Stimulated activated naive CD8-positive, alpha-beta T cell treated with anti-CD3 and anti-CD28 coated beads, Interleukin-15, amount 100 ng/mL, for 72 hours (primary cell): Measurements from ENCODE around the gene ANGPTL2.
"Not testable (repeated sequence)": the region's sequence is repeated elsewhere in the genome, so short reads cannot be mapped to it uniquely, and the experiment has no call there.

Experiments used
- ATAC-seq: fragments of 150-1000 bp; cut with Tn5 transposase; 2 replicates; pipeline ENCODE4 v1.10.0; 2021; ENCODE audit warnings: mild to moderate bottlenecking, moderate library complexity
- DNase-seq, 2 donors: peaks; one replicate each; pipeline ENCODE4 v3.0.0; 2021 to 2022
- H3K27ac Mint-ChIP-seq, 2 donors: one replicate each; pipeline ENCODE4 v1.8.0; 2022; ENCODE audit warnings: mild to moderate bottlenecking in 2 of 2, mixed read lengths in 2 of 2, moderate library complexity in 2 of 2
- H3K27me3 Mint-ChIP-seq: one replicate; pipeline ENCODE4 v1.8.0; 2022; ENCODE audit warnings: mixed read lengths
- H3K4me1 Mint-ChIP-seq: one replicate; pipeline ENCODE4 v1.8.0; 2022; ENCODE audit warnings: mild to moderate bottlenecking, mixed read lengths
- H3K4me3 Mint-ChIP-seq, 2 donors: one replicate each; pipeline ENCODE4 v1.8.0; 2022; ENCODE audit warnings: mild to moderate bottlenecking in 2 of 2, mixed read lengths in 2 of 2, moderate library complexity in 1 of 2
- H3K9me3 Mint-ChIP-seq, 2 donors: one replicate each; pipeline ENCODE4 v1.8.0; 2022; ENCODE audit warnings: mixed read lengths in 2 of 2

Gene ANGPTL2

DNA sequence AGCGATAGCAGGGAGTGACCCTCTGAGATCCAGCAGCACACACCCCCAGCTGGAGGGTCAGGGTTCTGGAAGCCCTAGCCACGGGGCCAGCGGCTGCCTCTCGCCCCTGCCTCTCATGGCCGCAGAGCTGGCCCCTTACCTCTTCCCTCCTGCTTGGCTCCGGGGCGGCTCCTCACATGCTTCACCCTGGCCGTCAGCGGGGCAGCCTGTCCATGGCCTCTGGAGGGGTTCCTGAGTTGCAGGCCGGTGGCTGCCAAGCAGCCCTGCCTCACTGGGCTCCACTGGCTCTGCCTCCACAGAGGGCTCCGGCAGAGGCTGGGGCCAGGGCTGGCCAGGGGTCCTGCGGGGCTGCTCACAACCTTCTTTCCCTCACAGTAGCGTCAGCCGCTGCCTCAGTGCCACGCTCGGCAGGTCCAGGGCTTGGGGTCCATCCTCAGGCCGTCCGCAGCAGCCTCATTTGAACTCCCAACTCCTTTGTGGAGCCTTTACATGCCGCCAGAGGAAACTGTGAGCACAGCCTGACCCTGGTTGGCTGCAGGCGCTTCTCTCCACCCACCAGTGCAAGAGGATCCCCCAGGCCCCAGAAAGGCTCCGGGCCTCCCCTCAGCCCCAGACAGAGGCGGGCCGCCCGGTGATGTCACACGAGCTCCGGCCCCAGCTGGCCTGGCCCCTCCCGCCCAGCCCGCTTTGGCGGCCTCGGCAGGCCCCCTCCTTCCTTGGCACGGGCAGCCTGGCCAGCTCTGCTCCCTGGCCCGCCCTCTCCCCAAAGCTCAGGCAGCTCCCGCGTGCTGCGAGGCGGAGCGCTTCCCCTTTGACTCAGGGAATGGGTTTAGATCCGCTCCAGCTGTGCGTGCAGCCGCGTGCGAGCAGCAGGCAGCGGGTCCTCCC, at the start of gene ANGPTL2:
ANGPTL2 (minus strand) TSS at position 460 of the 888 bp plus-strand sequence. CDS start 13,904 bp downstream, outside the sequence.
- peak; percentile 62 for ATAC-seq
- no peak within 1 kb of the TSS for H3K27ac Mint-ChIP-seq

GRCh38 chr9:127171348-127171747, 48.9 kb upstream of the ANGPTL2 start:
- H3K27me3 Mint-ChIP-seq, H3K9me3 Mint-ChIP-seq, H3K4me1 Mint-ChIP-seq, DNase-seq, H3K4me3 Mint-ChIP-seq, H3K27ac Mint-ChIP-seq, ATAC-seq: not testable (repeated sequence)

More for the DNA sequence above, at the start of gene ANGPTL2:
- H3K9me3 Mint-ChIP-seq, result no peaks in the 10 kb centered on the region
- H3K4me1 Mint-ChIP-seq, result peaks cover 16% of the 10 kb centered on the region
- DNase-seq, result peak in 1 of 2 donors; percentile 14
- H3K4me3 Mint-ChIP-seq, result peak within 1 kb of the TSS; percentile 36 to 66
- H3K27me3 Mint-ChIP-seq, result peaks cover 87% of the 10 kb centered on the region

DNA sequence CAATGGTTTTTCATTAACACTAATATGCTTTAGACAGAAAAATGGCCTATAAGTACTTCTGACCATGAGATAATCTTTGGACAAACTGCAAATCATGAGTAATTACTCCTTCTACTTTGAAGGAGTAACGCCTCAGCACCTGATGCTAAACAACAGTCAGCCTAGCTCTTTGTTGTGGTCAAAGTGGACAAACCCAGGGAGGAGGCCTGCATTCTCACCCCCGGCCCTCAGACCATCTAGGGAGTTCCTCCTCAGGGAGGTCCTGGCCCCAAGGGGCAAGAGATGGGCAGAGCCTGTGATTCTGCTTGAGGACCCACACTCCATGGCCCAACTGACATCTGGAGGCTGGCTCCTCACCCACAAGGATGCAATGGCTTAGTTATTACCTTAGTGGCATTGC, 48.2 kb upstream of the ANGPTL2 start:
- H3K4me3 Mint-ChIP-seq, result no peak overlapping the region
- ATAC-seq (no peak), DNase-seq (no peak)
- no peak overlapping the region for H3K27ac Mint-ChIP-seq
- H3K9me3 Mint-ChIP-seq, result no peaks in the 10 kb centered on the region
- H3K4me1 Mint-ChIP-seq, result no peaks in the 10 kb centered on the region
- H3K27me3 Mint-ChIP-seq, result no peaks in the 10 kb centered on the region

GRCh38 chr9:127170103-127170502, 47.7 kb upstream of the ANGPTL2 start:
- H3K9me3 Mint-ChIP-seq, result no peaks in the 10 kb centered on the region
- ATAC-seq (no peak), DNase-seq (no peak)
- H3K27ac Mint-ChIP-seq, result peak overlapping the region in 1 of 2 donors; percentile 2
- H3K27me3 Mint-ChIP-seq, result no peaks in the 10 kb centered on the region
- H3K4me3 Mint-ChIP-seq, result no peak overlapping the region
- H3K4me1 Mint-ChIP-seq, result no peaks in the 10 kb centered on the region

DNA sequence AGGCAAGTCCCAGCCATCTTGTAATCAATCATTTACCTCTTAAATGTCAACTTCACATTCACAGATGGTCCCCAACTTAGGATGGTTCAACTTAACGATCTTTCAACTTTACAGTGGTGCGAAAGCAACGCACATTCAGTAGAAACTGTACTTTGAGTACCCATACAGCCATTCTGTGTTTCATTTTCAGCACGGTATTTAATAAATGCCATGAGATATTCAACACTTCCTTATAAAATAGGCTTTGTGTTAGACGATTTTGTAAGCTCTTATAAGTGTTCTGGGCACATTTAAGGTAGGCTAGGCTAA, 47.1 kb upstream of the ANGPTL2 start:
- no peaks in the 10 kb centered on the region for H3K4me1 Mint-ChIP-seq

GRCh38 chr9:127168756-127169574, 46.5 kb upstream of the ANGPTL2 start:
- Mint-ChIP-seq H3K4me3 (no peak overlapping the region), H3K27ac (no peak overlapping the region), H3K4me1 (no peaks in the 10 kb centered on the region), H3K27me3 (no peaks in the 10 kb centered on the region), H3K9me3 (no peaks in the 10 kb centered on the region)
- no peak for DNase-seq
- ATAC-seq, result no peak

More for the DNA sequence above, 47.1 kb upstream of the ANGPTL2 start:
- DNase-seq, result no peak
- H3K27me3 Mint-ChIP-seq, result no peaks in the 10 kb centered on the region
- no peak overlapping the region for H3K4me3 Mint-ChIP-seq
- H3K27ac Mint-ChIP-seq, result no peak overlapping the region
- no peaks in the 10 kb centered on the region for H3K9me3 Mint-ChIP-seq
- no peak for ATAC-seq

GRCh38 chr9:127167560-127168326, 45.3 kb upstream of the ANGPTL2 start:
- Mint-ChIP-seq H3K4me1 (peaks cover 12% of the 10 kb centered on the region), H3K4me3 (no peak overlapping the region), H3K27me3 (no peaks in the 10 kb centered on the region), H3K27ac (peak overlapping the region in 1 of 2 donors; percentile 87), H3K9me3 (no peaks in the 10 kb centered on the region)
- ATAC-seq (no peak), DNase-seq (no peak)

DNA sequence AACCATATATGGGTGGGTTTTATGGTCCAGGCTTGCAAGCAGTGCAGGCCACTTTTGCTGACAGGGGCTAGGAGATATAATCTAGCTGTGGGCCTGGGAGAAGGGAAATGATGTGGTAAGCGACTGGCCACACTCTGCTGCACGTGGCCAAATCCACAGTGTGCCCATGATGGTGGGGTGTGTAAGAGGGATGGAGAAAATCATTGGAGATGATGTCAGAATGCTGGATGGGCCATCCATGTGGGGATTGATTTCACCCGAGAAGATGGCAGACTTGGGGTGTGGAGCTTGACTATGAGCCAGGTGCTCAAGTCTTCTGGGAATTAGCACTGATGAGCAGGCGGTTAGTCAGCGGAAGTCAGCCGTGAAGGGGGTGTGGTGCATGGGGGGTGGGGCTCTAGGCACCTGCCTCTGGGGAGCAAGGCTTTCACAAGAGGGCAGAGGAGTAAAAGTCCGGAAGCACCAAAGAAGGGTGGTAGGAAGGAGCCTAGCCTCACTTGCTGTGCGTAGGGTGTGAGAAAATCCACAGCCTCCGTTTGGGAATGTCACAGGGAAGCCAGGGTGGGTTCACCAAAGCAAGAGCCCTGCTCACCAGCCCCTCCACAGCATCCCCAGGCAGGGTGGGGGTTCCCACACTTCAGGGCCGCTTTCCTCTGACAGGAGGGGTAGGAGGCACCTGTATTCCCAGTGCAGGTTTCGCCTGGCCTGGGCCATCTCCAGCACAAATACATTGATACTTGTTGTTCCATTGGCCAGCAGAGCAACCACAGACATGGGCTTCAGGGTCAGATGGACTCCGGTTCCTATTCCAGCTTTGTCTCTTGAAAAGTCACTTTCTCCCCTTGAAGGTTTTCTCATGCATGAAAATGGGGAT, 44.5 kb upstream of the ANGPTL2 start:
- Mint-ChIP-seq H3K4me1 (peaks cover 18% of the 10 kb centered on the region), H3K27ac (peak overlapping the region in 1 of 2 donors; percentile 53), H3K27me3 (no peaks in the 10 kb centered on the region), H3K9me3 (no peaks in the 10 kb centered on the region), H3K4me3 (no peak overlapping the region)
- DNase-seq (no peak), ATAC-seq (no peak)

- Mint-ChIP-seq H3K4me1 (peaks cover 18% of the 10 kb centered on the region), H3K4me3 (no peak overlapping the region), H3K9me3 (no peaks in the 10 kb centered on the region), H3K27me3 (no peaks in the 10 kb centered on the region), H3K27ac (no peak overlapping the region)
- no peak for DNase-seq
- no peak for ATAC-seq
Observed at GRCh38 chr9:127166111-127166510, 43.7 kb upstream of the ANGPTL2 start.

DNA sequence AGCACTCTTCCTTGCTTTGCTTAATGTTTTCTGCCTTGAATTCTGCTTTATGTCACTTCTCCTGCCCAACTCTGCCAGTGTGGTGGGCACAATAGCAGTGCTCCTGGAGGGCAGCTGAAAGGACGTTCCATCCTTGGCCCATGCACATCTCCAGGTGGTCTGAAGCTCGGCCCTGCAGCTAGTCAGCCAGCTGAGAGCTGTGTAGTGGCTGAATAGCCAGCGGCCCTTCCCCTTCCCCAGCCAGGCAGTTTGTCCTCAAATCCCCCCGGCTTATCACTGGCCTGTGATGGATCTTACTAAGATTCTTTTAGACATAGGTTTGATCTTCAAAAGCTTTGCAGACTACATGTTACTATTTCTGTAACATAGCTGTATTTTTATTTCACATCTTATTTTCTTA, 42.7 kb upstream of the ANGPTL2 start:
- Mint-ChIP-seq H3K4me1 (peaks cover 18% of the 10 kb centered on the region), H3K4me3 (no peak overlapping the region), H3K27me3 (no peaks in the 10 kb centered on the region), H3K27ac (no peak overlapping the region), H3K9me3 (no peaks in the 10 kb centered on the region)
- no peak for DNase-seq
- no peak for ATAC-seq

DNA sequence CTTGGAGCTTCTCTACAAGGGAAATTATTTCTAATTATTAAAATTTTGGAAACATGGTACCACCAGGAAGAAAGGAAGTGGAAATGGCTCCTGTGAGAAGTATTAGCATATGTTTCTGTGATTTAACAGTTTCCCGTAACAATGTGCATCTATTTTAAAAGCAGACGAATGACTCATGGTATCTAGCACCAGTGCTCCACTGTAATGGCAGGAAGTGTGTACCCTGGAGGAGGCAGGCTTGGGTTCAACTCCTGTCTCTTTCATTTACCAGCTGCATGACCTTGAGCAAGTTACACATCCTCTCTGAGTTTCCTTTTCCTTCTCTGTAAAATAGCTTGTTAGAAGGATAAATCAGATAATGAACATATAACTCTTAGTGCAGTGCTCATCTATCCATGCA, 41.0 kb upstream of the ANGPTL2 start:
- Mint-ChIP-seq H3K4me1 (peaks cover 18% of the 10 kb centered on the region), H3K9me3 (no peaks in the 10 kb centered on the region), H3K27ac (no peak overlapping the region), H3K4me3 (no peak overlapping the region), H3K27me3 (no peaks in the 10 kb centered on the region)
- ATAC-seq (peak; percentile 81), DNase-seq (no peak)

DNA sequence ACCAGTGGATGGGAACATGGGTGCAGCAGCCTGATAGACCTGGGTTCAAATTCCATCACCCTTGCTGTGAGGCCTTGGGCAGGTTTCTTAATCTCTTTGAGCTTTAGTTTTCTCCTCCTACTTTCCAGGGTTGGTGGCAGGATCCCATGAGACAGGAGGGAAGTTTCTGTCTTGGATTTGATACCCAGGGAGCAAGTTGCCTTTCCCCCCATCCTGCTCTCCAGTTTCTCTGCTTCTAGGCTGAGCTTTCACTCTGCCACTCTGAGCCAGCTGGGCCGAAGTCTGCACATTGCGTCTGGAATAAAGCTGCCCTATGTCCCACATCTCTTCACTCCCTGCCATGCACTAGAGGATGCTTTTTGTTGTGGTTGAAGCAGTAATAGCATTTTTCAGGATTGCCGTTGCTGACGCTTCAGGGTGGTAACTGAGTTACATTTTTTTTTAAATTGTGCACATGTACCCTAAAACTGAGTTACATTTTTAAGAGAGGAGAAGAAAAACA, 40.5 kb upstream of the ANGPTL2 start:
- H3K4me1 Mint-ChIP-seq, result peaks cover 18% of the 10 kb centered on the region
- H3K27me3 Mint-ChIP-seq, result no peaks in the 10 kb centered on the region
- no peak overlapping the region for H3K4me3 Mint-ChIP-seq
- DNase-seq (no peak), ATAC-seq (no peak)
- no peak overlapping the region for H3K27ac Mint-ChIP-seq
- H3K9me3 Mint-ChIP-seq, result no peaks in the 10 kb centered on the region

GRCh38 chr9:127162046-127162863, 39.8 kb upstream of the ANGPTL2 start:
- H3K27ac Mint-ChIP-seq, result no peak overlapping the region
- H3K4me3 Mint-ChIP-seq, result no peak overlapping the region
- H3K9me3 Mint-ChIP-seq, result no peaks in the 10 kb centered on the region
- peak; percentile 20 for ATAC-seq
- no peaks in the 10 kb centered on the region for H3K27me3 Mint-ChIP-seq
- no peak for DNase-seq
- H3K4me1 Mint-ChIP-seq, result peaks cover 18% of the 10 kb centered on the region

DNA sequence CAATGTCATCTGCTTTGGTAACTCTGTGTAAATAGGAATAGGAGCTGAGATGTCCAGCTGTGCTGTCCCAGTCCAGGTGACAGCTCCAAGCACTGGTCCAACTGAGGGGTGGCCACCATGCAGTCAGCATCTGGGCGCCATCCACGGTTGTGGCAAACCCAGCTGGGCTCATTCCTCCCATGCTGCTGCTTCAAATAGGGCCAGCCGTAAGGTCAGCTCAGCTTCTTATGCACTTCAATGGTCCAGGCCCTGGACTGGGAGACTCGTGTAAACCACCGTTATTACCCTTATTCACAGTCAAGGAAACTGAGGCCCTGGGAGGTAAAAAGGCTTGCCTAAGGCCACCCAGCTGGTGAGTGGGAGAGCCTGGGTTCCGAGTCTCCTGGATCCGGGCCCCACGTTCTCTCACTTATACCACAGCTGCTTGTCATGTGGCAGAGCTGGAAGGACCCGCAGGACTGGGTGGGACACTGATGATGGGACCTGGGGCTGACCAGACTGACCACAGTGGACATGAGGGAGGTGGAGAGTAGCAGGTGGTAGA, 38.7 kb upstream of the ANGPTL2 start:
- ATAC-seq, result no peak
- Mint-ChIP-seq H3K4me1 (peaks cover 18% of the 10 kb centered on the region), H3K9me3 (no peaks in the 10 kb centered on the region), H3K27ac (no peak overlapping the region), H3K27me3 (no peaks in the 10 kb centered on the region), H3K4me3 (no peak overlapping the region)
- no peak for DNase-seq
